LNCaP clone FGC (cell line): Measurements from ENCODE around the gene USP47.

ENCODE experiments used
- DNase-seq: peaks from one replicate; pipeline ENCODE4 v3.0.0-alpha.2; 2011; ENCODE audit warnings: low read depth
- H3K4me3 ChIP-seq: 2 replicates; pipeline ENCODE4 v1.5.1; 2011; ENCODE audit warnings: mild to moderate bottlenecking, low read depth, low read length, control low read depth
- TF ChIP-seq, protein P1 (sequence below): IDR thresholded peaks from 2 replicates; pipeline ENCODE4 v1.5.1; 2012; ENCODE audit warnings: mild to moderate bottlenecking; ENCODE audit not compliant: control insufficient read depth, insufficient read depth; ENCODE audit errors: extremely low read depth

The USP47 gene

DNA sequence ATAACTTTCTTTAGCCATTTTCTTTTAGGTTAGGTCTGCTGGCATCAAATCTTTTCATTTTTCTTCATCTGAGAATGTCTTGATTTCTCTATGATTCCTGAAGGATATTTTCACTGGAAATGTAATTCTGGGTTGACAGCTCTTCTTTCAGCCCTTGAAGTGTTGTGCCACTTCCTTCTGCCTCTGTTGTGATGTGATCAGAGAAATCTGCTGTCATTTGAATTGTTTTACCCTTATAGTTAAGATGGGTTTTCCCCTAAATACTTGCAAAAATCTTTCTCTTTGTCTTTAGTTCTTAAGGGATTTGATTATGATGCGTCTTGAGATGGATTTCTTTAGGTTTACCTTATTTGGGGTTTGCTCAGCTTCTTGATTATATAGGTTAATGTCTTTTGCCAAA, 23.0 kb downstream of the USP47 start:
- H3K4me3 ChIP-seq, result no peak overlapping the region
- TF ChIP-seq, protein P1, sequence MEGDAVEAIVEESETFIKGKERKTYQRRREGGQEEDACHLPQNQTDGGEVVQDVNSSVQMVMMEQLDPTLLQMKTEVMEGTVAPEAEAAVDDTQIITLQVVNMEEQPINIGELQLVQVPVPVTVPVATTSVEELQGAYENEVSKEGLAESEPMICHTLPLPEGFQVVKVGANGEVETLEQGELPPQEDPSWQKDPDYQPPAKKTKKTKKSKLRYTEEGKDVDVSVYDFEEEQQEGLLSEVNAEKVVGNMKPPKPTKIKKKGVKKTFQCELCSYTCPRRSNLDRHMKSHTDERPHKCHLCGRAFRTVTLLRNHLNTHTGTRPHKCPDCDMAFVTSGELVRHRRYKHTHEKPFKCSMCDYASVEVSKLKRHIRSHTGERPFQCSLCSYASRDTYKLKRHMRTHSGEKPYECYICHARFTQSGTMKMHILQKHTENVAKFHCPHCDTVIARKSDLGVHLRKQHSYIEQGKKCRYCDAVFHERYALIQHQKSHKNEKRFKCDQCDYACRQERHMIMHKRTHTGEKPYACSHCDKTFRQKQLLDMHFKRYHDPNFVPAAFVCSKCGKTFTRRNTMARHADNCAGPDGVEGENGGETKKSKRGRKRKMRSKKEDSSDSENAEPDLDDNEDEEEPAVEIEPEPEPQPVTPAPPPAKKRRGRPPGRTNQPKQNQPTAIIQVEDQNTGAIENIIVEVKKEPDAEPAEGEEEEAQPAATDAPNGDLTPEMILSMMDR, result no peak
- no peak for DNase-seq

DNA sequence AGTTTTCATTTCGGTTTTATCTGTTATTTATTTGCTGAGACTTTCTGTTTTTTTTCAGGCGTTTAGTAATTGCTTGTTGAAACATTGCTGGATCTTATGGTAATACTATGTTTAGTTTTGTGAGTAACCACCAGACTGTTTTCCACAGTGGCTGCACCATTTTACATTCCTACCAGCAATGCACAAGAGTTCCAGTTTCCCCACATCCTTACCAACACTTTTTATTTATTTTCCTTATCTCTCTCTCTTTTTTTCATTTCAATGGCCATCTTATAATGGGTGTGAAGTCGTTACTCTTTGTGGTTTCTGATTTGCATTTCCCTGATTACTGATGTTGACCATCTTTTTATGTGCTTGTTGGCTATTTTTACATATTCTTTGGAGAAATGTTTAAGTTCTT, 23.7 kb downstream of the USP47 start:
- DNase-seq, result no peak
- H3K4me3 ChIP-seq, result no peak overlapping the region
- TF ChIP-seq, protein P1, result no peak

DNA sequence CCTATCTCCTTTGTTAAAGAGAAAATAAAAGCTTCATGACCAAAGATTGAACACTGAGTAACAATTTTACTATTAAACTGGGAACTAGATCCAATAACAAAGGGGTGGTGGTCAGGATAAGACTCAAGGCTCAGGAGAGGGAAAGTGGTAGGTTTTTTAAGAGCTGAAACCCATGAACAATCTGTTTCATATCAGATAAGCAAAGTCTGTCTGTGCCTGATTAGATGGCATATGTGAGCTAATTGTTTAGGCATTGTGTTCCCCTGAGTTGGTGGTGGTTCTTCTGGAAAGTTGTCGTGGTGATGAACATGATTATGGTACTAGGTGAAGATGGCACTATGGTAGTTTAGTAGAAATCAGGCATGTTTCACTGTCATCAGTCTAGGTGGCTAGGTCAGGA, 24.4 kb downstream of the USP47 start:
- DNase-seq, result no peak
- TF ChIP-seq, protein P1, result no peak
- H3K4me3 ChIP-seq, result no peak overlapping the region

DNA sequence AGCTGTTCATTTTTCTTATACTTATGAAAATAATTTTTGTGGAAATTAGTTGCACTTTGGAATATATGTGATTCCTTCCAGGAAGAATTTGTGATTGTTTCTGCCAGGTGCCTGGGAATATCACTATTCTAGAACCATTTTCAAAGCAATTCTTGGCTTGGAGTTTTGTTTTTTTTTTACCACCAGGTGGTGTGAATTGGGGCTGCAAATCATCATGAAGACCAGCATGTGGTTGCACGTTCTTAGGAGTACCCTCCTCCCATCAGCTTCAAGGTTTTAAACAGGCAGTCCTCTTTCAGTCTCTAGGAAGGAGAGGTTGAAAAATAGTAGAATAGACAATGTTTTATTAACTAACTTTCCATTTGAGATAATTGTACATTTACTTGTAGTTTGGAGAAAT, 25.9 kb downstream of the USP47 start:
- TF ChIP-seq, protein P1, result no peak
- no peak overlapping the region for H3K4me3 ChIP-seq
- no peak for DNase-seq

DNA sequence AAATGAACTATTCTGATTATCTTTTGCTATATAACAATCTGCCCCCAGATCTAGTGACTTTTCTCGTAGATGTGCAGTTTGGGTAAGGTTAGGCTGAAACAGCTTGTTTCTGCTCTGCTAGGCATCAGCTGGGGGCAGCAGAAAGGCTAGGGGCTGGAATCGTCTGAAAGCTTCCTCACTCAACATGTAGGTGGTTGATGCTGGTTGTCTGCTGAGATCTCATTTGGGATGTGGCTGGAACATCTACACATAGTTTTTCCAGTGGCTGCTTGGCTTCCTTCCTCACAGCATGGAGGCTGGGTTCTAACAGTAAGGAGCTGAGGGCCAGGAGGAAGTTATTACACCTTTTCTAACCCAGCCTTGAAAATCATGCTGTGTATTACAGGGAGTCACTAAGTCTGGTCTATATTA, 30.2 kb downstream of the USP47 start:
- TF ChIP-seq, protein P1, result no peak
- no peak overlapping the region for H3K4me3 ChIP-seq
- no peak for DNase-seq

DNA sequence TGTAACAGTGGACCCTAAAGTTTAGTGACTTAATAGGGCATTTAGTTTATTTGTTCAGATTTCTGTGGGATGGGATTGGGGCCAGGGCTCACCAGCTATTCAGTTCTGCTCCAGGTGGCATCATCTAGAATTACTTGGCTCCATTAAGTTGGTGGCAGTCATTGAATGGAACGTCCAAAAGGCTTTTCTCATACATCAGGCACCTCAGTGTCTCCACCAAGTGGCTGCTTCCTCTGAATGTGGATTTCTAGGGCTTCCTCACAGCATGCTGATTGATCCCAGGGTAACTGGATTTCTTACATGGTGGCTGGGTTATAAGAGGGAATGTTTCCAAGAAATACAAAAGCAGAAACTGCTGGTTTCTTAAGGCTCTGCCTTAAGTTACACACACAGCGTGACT, 34.7 kb downstream of the USP47 start:
- H3K4me3 ChIP-seq, result no peak overlapping the region
- TF ChIP-seq, protein P1, result 0 out of 2 replicates have a peak, but pooled peaks have one; percentile 5
- DNase-seq, result no peak

DNA sequence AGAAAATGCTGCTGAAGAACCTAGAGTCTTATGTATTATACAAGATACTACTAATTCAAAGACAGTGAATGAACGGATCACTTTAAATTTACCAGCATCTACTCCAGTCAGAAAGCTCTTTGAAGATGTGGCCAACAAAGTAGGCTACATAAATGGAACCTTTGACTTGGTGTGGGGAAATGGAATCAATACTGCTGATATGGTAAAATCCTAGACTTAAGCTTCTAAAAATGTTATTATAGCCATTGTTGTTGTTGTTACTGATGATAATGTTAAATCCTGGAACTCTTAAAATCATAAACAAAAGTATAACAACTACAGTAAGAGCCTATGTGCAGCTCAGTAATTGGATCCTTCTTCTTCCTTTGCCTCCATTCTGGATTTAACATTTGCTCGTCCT, 38.4 kb downstream of the USP47 start:
- no peak for DNase-seq
- H3K4me3 ChIP-seq, result no peak overlapping the region
- TF ChIP-seq, protein P1, result no peak
